ENCODE data around the gene SYNCRIP. TPM values are rescaled to one million over a fixed set of nuclear protein-coding genes. Genes with fewer than 3 reads are reported as not detected.

Gene SYNCRIP
- total and polyA plus RNA-seq, 2 of the 13 experiments (the other 11 are each of a cell fraction or from before 2014, with no cell fraction given) = 8.1 to 112 TPM

GRCh38 chr6:85678602-85679444 lies 36.1 kb upstream of the SYNCRIP start (continued):
- TF ChIP-seq AKAP8 (CRISPR knock-in tag; IDR thresholded peaks at IDR 0.05) (peak; percentile 59; the same call in 1 of the 2 replicates), ZNF18 (CRISPR knock-in tag; IDR thresholded peaks at IDR 0.05; ENCODE audit: insufficient replicate concordance) (no peak), ZNF772 (CRISPR knock-in tag; IDR thresholded peaks at IDR 0.05) (peak; percentile 69; the same call in 1 of the 2 replicates), PBX3 (CRISPR knock-in tag; IDR thresholded peaks at IDR 0.05; ENCODE audit: borderline replicate concordance) (peak; percentile 50), CBFB (CRISPR knock-in tag; IDR thresholded peaks at IDR 0.05) (peak; percentile 15; the same call in 1 of the 2 replicates), MAX (IDR thresholded peaks at IDR 0.05) (peak; percentile 94), ZNF44 (CRISPR knock-in tag; IDR thresholded peaks at IDR 0.05) (peak; percentile 35; the same call in 1 of the 2 replicates), MYC (CRISPR knock-in tag; IDR thresholded peaks at IDR 0.05; ENCODE audit: borderline replicate concordance) (peak; percentile 89; the same call in 1 of the 2 replicates), CCDC6 (CRISPR knock-in tag; IDR thresholded peaks at IDR 0.05) (peak; percentile 82; the same call in 1 of the 2 replicates), LRRFIP1 (CRISPR knock-in tag; conservative IDR thresholded peaks at IDR 0.05) (0 out of 2 replicates have a peak, but pooled peaks have one; percentile 62), IRF1 (CRISPR knock-in tag; IDR thresholded peaks at IDR 0.05; ENCODE audit: low read depth) (0 out of 2 replicates have a peak, but pooled peaks have one; percentile 45), ZBED4 (CRISPR knock-in tag; IDR thresholded peaks at IDR 0.05; ENCODE audit: borderline replicate concordance) (no peak), YEATS4 (CRISPR knock-in tag; IDR thresholded peaks at IDR 0.05; ENCODE audit: borderline replicate concordance) (peak; percentile 98), RAD51 (IDR thresholded peaks at IDR 0.05; ENCODE audit: borderline replicate concordance) (no peak), RNF2 (conservative IDR thresholded peaks at IDR 0.05; ENCODE audit: low read depth) (peak; percentile 82; the same call in 1 of the 2 replicates), ZNF33B (CRISPR knock-in tag; IDR thresholded peaks at IDR 0.05) (peak; percentile 36), ZC3H4 (CRISPR knock-in tag; IDR thresholded peaks at IDR 0.05; ENCODE audit: borderline replicate concordance) (no peak), MAFG (CRISPR knock-in tag; IDR thresholded peaks at IDR 0.05) (no peak)

All from HepG2 (cell line).